PC-3 (cell line): Measurements from ENCODE around the gene RNU1-4. TPM values are rescaled to one million over a fixed set of nuclear protein-coding genes. Genes with fewer than 3 reads are reported as not detected.
A peak's percentile ranks its signal among the peaks of the same experiment; 100 is the strongest.
"Not testable (repeated sequence)": the region's sequence is repeated elsewhere in the genome, so short reads cannot be mapped to it uniquely, and the experiment has no call there.

Experiments
- ATAC-seq: fragments of 200-7000 bp; cut with Tn5 transposase; 2 replicates; pipeline ENCODE4 v1.9.1; 2020; ENCODE audit warnings: mild to moderate bottlenecking, moderate library complexity
- BruUV-seq: library from RNA; stranded (reverse); fragments of 400-500 nt; replicated peaks from 2 replicates; lab custom pipeline; 2021; lab: Mats Ljungman, UMichigan
- CTCF ChIA-PET: fragments of 300-600 bp; sonication (Branson Sonifier 250); formaldehyde crosslinking; loops from one replicate; lab custom pipeline; 2022; ENCODE audit warnings: antibody characterized with exemption; lab: Charles Lee
- POLR2A ChIA-PET: fragments of 300-600 bp; sonication (Branson Sonifier 250); formaldehyde crosslinking; loops from one replicate; lab custom pipeline; 2022; ENCODE audit warnings: antibody characterized with exemption; ENCODE audit not compliant: unreplicated experiment; lab: Charles Lee
- DNase-seq: peaks from one replicate; pipeline ENCODE4 v3.0.0-alpha.2; 2015
- H2AFZ ChIP-seq: fragments of 300-600 bp; sonication (generic); 2 replicates; pipeline ENCODE4 v1.6.0; 2016; ENCODE audit warnings: antibody characterized with exemption, low read length
- H3F3A ChIP-seq: fragments of 300-600 bp; sonication (generic); one replicate; pipeline ENCODE4 v1.6.0; 2017; ENCODE audit warnings: antibody characterized with exemption, low read length, control low read depth, mild to moderate bottlenecking; ENCODE audit not compliant: unreplicated experiment
- H3K27ac ChIP-seq: fragments of 300-600 bp; sonication (generic); 2 replicates; pipeline ENCODE4 v1.5.1; 2016; ENCODE audit warnings: mild to moderate bottlenecking, low read length
- H3K27me3 ChIP-seq: fragments of 300-600 bp; sonication (generic); 2 replicates; pipeline ENCODE4 v1.6.1; 2016; ENCODE audit warnings: low read length, mixed read lengths
- H3K36me3 ChIP-seq: fragments of 300-600 bp; sonication (generic); 2 replicates; pipeline ENCODE4 v1.6.1; 2016; ENCODE audit warnings: low read depth, mixed run types, low read length, mixed read lengths
- H3K4me1 ChIP-seq: fragments of 300-600 bp; sonication (generic); 2 replicates; pipeline ENCODE4 v1.5.1; 2016; ENCODE audit warnings: low read length; ENCODE audit not compliant: insufficient read depth
- H3K4me2 ChIP-seq: fragments of 300-600 bp; sonication (generic); 2 replicates; pipeline ENCODE4 v1.6.0; 2016; ENCODE audit warnings: low read length
- H3K4me3 ChIP-seq: fragments of 300-600 bp; sonication (generic); 2 replicates; pipeline ENCODE4 v1.5.1; 2016; ENCODE audit warnings: mild to moderate bottlenecking, low read length, mixed read lengths
- H3K79me2 ChIP-seq: fragments of 300-600 bp; sonication (generic); 2 replicates; pipeline ENCODE4 v1.6.1; 2017; ENCODE audit warnings: low read length, mixed read lengths
- H3K9ac ChIP-seq: fragments of 300-600 bp; sonication (generic); 2 replicates; pipeline ENCODE4 v1.6.0; 2016; ENCODE audit warnings: mild to moderate bottlenecking, low read length
- H3K9me2 ChIP-seq: fragments of 300-600 bp; sonication (generic); replicated peaks from 2 replicates; pipeline ENCODE4 v1.6.1; 2016; ENCODE audit warnings: mixed run types, low read length, mixed read lengths
- H3K9me3 ChIP-seq: fragments of 300-600 bp; sonication (generic); 2 replicates; pipeline ENCODE4 v1.6.1; 2016; ENCODE audit warnings: low read length, mixed read lengths
- H4K20me1 ChIP-seq: fragments of 300-600 bp; sonication (generic); 2 replicates; pipeline ENCODE4 v1.6.1; 2016; ENCODE audit warnings: low read length, mixed read lengths
- intact Hi-C: fragments of 100-400 bp; cut with micrococcal nuclease; formaldehyde crosslinking; loops from 2 replicates; pipeline ENCODE4 v1.9.0; 2023
- total RNA-seq: library from RNA; depleted of rRNA; stranded (reverse); fragments of >200 nt; gene quantifications from 2 replicates; pipeline ENCODE4 v1.2.3, GENCODE V29; 2014

RNU1-4 gene
- total RNA-seq, 1 experiment from 2014 or later = under 0.01 TPM

DNA sequence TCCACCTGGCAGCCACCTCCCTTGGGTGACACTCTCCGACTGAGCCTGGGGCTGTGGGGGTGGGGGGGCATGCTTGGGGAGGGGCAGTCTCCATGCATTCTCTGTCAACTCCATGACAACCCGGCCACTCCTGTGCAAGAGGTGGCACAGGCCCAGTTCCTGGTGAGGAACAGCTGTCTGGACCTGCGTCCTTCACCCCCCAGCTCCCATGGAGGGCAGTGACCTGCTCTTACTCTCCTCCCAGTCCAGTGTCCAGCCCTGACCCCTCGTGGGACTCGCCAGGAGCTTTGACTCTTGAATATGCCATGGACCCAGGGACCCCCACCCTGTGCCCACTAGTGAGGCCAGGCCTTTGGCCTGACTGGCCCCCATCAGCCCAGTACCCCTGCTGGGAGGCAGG is 38.0 kb upstream of the RNU1-4 start:
- H3K36me3 ChIP-seq, H3K9ac ChIP-seq, intact Hi-C loops, H3F3A ChIP-seq, BruUV-seq, H3K9me3 ChIP-seq, H3K79me2 ChIP-seq, POLR2A ChIA-PET, ATAC-seq, H4K20me1 ChIP-seq, H3K27ac ChIP-seq, H3K9me2 ChIP-seq, H3K4me1 ChIP-seq, H3K27me3 ChIP-seq, DNase-seq, H3K4me2 ChIP-seq, H3K4me3 ChIP-seq, H2AFZ ChIP-seq: not testable (repeated sequence)
- CTCF ChIA-PET = interaction anchor here (1.0 kb wide), 1 partner anchor 81 kb away, joined by 9 read pairs; no protein-coding TSS in a partner anchor

DNA sequence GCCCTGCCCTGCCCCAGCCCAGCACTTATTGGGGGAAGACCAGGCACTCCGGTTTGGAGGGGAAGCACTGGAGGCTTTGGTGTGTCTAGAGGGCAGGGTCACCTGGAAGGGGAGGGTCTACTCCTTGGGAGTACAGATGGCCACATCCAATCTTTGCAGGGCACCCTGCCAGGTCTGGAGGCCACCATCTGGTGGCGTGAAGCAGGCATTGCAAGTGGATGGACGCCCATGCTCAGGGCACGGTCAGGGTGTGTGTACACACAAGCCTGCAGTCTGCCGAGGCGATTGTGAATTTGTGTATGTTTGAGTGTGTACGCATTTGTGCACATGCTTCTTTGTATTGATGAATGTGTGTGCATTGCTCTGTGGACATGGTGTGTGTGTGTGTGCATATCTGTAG is 37.2 kb upstream of the RNU1-4 start:
- CTCF ChIA-PET = interaction anchor here (1.0 kb wide), 1 partner anchor 82 kb away, joined by 9 read pairs; no protein-coding TSS in a partner anchor
- H2AFZ ChIP-seq, H3K36me3 ChIP-seq, intact Hi-C loops, H3K4me1 ChIP-seq, H3K9me2 ChIP-seq, H3K4me3 ChIP-seq, H3K27me3 ChIP-seq, H3F3A ChIP-seq, H3K79me2 ChIP-seq, DNase-seq, H4K20me1 ChIP-seq, H3K9ac ChIP-seq, H3K9me3 ChIP-seq, POLR2A ChIA-PET, BruUV-seq, H3K4me2 ChIP-seq, H3K27ac ChIP-seq: not testable (repeated sequence)
- peak; percentile 55 for ATAC-seq

GRCh38 chr1:16703602-16704001 is 36.7 kb upstream of the RNU1-4 start:
- H3F3A ChIP-seq, H3K9ac ChIP-seq, H4K20me1 ChIP-seq, H3K4me1 ChIP-seq, H3K9me3 ChIP-seq, CTCF ChIA-PET, POLR2A ChIA-PET, intact Hi-C loops, H3K36me3 ChIP-seq, BruUV-seq, H3K27ac ChIP-seq, H3K4me3 ChIP-seq, H2AFZ ChIP-seq, DNase-seq, H3K9me2 ChIP-seq, H3K79me2 ChIP-seq, H3K4me2 ChIP-seq, H3K27me3 ChIP-seq, ATAC-seq: not testable (repeated sequence)

DNA sequence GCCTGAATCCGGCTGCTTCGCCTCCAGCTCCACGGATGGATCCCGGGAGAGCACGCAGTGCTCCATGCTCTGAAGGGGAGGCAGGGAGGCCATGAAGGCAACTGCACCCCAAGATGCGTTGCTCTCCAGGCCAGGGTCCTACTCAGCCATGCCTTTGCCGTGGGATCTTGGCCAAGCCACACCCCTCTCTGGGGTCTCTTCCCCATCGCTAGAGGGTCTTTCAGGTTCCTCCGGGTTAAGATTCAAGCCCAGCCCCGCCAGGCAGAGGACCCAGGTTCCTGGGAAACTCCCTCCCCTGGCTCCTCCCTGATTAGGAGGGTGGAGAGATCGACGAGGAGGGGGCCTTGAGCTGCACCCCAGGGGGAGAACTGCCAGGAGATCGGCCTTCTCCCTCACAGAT is 36.2 kb upstream of the RNU1-4 start:
- H3K9me3 ChIP-seq, H3K27ac ChIP-seq, intact Hi-C loops, H4K20me1 ChIP-seq, DNase-seq, H3K79me2 ChIP-seq, H3K4me3 ChIP-seq, H3K36me3 ChIP-seq, H3K9me2 ChIP-seq, BruUV-seq, CTCF ChIA-PET, POLR2A ChIA-PET, H3K9ac ChIP-seq, H3F3A ChIP-seq, H3K27me3 ChIP-seq, H3K4me2 ChIP-seq, H3K4me1 ChIP-seq, H2AFZ ChIP-seq, ATAC-seq: not testable (repeated sequence)

DNA sequence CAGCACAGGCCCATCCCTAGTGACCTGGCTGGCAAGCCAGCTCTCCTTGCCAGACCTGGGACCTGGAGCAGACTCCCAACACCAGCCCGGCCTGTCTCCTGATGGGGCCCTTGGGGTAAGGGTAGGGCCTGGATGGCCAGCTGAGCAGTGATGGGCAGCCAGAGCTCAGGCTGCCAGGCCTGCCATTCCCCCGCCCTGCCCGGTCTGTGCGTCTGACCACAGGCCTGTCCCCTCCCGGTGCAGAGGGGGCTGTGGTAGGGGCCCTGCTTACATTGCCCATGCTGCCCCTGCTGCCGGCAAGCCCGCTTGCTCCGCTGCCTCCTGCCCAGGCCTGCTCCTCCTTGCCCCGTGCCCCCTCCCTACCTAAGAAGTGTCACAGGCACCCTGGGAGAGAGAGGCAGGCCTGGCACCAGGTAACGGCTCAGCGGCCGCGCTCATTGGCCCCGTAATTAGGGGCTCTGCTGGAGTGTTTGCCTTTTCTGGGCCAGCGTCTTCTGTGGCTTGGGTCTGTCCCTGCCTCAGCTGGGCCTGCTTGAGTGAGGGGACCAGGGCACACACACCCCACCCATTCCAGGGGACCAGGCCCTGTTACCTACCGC is 35.7 kb upstream of the RNU1-4 start:
- H2AFZ ChIP-seq, DNase-seq, CTCF ChIA-PET, H3K27ac ChIP-seq, H4K20me1 ChIP-seq, intact Hi-C loops, POLR2A ChIA-PET, H3K4me2 ChIP-seq, H3K79me2 ChIP-seq, H3K27me3 ChIP-seq, H3K36me3 ChIP-seq, H3K4me1 ChIP-seq, H3K9me3 ChIP-seq, H3K4me3 ChIP-seq, H3F3A ChIP-seq, BruUV-seq, H3K9me2 ChIP-seq, ATAC-seq, H3K9ac ChIP-seq: not testable (repeated sequence)

DNA sequence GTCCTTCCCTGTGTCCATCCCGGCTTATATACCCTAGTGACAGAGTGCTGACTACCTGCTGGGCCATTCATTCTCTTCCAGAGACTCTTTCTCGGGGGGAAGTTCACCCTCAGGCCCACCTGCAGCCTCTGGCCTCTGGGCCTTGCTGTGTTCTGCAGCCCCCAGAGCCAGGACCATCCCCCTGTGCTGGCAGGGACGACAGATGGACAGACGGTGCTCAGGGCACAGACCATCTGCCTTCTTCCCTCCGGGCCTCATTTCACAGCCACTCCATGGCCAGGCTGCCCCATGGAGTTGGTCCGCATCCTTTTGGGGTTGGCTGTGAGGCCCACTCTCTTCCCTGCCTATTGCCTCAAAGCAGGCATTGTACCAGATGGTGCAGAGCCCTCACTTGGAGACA is 34.0 kb upstream of the RNU1-4 start:
- H3K27ac ChIP-seq, H3K4me2 ChIP-seq, H3F3A ChIP-seq, H3K9me3 ChIP-seq, H3K9me2 ChIP-seq, H3K4me3 ChIP-seq, H3K36me3 ChIP-seq, intact Hi-C loops, ATAC-seq, CTCF ChIA-PET, H3K79me2 ChIP-seq, H3K9ac ChIP-seq, BruUV-seq, H4K20me1 ChIP-seq, POLR2A ChIA-PET, DNase-seq, H3K4me1 ChIP-seq, H2AFZ ChIP-seq, H3K27me3 ChIP-seq: not testable (repeated sequence)
